ENCODE measurements around the gene TMEM131L.
"Not testable (repeated sequence)": the region's sequence is repeated elsewhere in the genome, so short reads cannot be mapped to it uniquely, and the experiment has no call there.

The TMEM131L gene

DNA sequence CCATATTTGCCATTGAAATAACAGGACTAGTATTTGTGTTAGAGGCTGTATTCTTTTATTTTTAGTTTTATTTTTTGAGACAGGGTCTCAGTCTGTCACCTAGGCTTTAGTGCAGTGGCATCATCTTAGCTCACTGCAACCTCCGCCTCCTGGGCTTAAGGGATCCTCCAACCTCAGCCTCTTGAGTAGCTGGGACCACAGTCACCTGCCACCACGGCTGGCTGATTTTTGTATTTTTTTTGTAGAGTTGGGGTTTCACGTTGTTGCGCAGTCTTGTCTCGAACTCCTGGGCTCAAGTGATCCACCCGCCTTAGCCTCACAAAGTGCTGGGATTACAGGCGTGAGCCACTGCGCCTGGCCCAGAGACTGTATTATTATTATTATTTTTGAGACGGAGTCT, 15.3 kb downstream of the TMEM131L start:
- DNase-seq: no peak

DNA sequence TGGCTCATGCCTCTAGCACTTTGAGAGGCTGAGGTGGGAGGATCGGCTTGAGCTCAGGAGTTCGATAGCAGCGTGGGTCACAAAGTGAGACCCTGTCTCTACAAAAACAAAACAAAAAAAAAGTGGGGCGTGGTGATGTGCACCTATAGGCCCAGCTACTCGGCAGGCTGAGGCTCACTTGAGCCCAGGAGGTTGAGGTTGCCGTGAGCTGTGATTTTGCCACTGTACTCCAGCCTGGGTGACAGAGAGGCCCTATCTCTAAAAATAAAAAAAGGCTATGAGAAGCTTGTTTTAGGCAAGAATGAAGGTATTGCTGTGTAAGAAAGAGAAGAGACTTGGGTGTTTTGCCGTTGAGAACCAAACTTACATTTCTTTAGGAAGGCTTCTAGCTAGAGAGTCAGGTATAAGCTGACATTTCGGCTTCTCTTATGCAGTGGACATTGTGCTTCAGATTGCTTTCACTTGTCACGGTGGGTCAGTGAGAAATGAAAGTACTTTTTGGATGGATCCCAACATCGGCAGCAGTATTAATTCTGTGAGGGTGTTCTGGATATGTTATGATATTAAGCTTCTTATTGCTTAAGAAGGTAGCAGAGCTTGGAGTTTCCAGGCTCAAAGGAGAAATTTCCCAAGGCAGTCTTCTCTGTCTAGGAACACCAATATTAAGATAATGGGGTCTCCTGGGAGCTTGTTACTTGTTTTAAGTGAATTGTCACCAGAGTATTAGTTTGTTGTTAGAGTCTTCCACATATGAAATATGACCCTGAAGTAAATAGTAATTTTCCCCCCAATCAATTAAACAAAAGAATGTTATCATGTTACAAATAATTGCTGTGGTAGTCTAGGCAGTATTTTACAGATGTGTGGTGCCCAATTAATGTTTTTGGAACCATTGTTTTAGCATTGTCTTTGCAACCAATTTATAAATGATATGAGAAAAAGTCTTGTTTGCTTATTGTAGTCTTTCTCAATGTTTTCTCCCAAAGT, 17.6 kb downstream of the TMEM131L start:
- no peak for DNase-seq

DNA sequence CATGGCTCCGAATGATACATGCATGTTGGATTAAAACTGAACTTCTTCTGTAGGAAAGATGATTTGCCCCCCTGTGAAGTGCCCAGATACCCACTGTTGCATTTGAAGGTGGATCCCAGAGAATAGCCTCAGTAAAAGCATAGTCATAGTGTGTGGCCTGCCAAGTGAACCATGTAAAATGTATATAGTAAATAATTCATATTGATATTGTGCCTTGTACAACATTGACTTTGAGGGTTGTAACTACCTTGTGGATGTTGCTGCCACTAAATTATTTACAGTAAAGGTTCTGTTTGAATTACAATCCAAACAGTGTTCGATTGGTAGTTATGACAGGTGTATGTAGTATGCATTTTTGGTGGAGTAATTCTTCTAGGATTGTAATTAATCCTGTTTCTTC, 19.2 kb downstream of the TMEM131L start:
- no peak for DNase-seq

DNA sequence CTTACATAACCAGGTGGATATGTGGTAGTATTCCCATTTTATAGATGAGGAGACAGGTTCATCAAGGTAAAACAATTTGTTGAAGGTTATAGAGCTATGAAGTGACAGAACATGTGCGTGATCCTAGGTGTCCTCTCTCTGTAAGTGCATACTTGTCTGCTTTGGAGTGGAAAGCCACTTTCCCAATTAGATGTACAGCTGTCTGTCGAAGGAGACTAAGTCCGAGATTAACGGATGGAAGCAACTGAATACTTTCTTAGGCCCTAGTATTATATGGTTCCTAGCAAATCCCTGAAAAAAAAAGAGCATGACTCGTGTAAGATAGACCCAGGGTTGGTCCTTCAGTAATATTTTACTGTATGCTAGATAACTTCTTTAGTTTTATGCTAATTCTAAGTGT, 19.7 kb downstream of the TMEM131L start:
- DNase-seq: no peak

DNA sequence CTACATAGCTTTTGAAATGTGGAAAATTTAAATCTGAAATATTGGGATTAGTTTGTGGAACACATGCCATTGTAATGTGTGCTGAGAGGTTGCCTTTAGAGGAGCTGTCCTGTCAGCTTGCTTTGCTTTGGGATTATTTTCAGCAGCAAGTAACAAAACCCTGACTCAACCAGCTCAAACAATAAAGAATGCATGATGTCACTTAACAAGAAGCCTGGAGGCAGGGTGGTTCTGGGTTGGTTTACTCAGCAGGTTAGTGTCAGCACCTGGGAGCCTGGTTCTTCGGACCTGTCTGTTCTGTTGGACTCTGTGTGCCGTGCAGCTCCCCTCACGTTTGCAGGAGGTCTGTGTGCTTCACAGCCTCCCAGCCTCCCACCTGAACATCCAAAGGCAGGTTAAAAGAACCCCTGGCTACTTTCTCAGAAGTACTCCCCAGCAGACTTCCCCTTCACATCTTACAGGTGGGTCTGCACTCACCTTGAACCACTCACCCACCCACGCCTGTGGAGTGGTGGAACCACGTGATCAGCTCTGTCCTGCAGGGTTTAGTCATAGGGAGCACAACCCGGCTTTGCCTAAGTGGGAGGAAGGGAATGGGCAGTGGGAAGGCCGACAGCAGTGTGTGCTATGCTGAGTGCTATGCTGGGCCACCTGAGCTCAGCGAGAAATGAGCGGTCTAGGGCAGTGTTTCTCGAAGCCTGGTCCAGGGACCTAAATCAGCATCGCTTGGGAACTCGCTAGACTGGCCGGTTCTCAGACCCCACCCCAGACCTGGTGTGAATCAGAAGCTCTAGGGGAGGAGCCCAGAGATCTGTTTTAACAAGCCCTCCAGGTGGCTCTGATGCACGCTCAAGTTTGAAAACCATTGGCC, 20.4 kb downstream of the TMEM131L start:
- DNase-seq: peak; percentile 42

DNA sequence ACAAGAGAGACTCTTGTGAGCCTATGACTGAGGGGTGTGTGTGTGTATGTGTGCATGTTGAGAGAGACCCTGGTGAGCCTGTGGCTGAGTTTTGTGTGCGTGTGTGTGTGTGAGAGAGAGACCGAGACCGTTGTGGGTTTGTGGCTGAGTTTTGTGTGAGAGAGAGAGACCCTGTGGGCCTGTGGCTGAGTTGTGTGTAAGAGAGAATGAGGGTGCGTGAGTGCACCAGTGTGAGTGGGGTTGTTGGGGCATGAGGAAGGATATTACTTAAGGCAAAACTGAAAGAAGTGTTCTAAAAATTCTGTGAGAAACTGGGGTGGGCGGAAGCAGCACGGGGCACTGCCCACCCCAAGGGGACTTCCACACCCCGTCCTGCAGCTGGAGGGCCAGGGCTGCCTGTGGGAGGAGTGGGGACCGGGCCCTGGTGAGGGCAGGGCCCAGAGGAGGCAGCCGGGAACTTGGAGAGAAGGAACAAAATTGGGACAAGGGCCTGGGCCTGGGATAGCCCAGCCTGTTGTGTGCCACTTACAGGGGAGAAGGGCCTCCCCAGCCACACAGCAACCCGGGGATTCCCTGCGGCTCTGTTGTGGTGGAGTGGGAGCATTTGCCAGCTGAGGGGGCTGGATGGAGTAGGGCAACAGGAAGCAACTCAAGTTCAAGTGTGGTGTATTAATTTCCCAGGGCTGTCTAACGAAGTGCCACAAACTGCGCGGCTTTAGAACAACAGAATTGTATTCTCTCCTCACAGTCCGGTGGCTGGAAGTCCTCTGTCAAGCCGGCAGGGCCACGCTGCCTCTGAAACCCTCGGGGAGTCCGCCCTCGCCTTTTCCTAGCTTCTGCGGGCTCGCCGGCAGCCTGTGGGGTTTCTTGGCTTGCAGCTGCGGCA, 22.1 kb downstream of the TMEM131L start:
- peak; percentile 83 for DNase-seq

DNA sequence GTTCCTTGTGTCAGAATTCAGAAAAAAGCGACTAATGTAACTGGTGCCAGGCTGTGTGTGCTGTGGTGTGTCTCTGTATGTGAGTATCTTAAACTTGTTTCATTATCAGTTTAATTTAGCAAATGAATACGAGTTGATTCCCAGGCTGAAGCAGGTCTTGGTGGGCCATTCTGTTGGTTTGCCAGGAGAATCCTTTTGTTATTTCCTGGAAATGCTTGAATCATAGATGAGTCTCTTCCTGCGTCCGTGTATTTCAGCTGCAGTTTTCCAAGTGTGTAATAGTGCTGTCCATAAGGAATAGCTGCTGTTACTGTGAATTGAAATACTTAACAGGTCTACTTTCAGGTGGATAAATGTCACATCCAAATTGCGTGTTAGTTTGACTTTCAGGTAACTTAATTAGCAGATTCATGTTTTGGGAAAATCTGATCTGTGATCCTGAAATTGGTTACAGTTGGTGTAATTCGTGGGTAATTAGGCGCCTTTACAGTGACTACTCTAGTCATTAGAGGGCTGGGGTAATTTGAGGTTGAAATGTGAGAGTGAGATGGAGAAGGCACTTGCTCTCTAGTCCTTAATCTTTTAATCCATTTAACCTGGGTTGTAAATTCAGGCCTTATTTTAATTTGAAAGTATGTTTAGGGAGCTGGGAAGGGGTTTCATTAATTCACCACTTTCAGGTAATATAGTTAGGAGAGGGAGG, 23.8 kb downstream of the TMEM131L start:
- no peak for DNase-seq

DNA sequence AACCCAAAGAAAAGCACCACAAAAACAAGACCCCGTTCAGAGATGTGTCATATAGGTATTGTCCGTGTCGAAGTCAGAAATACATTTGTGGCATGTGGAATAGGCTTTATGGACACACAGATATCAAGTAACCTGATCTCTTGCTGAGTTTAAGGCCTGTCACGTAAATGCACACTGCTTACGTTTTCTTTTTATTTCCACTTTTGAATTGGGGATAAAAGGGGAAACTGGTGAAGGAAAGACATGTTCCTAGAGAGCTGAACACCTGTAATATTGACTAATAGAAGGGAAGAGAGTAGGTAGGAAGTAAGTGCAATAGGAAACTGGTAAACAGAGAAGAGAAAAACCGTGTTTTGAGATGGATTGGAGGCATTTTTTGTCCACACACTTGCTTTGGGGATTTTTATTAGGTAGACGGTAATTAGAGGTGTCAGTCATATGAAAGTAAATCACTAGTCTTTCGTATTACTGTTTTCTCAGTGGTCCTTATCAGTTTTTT, 24.9 kb downstream of the TMEM131L start:
- DNase-seq: no peak

DNA sequence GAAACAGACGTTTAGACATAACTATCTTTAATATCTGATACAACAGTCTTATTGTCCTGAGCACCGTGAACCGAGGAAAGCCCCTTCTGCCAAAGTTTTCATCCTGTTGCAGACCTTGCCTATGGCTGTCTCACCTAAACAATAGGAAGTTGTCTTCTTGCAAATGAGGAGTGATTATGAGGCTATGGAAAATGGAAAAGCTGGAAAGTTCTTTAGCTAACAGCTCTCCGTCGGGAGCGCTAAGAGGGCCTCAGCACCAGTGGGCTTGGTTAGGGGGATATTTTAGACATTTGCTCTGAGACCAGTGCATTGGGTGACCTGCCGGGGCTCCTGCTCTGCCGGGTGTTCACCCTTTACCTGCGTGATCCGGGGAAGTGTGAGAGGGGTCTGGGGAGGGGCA, 28.4 kb downstream of the TMEM131L start:
- DNase-seq: no peak

DNA sequence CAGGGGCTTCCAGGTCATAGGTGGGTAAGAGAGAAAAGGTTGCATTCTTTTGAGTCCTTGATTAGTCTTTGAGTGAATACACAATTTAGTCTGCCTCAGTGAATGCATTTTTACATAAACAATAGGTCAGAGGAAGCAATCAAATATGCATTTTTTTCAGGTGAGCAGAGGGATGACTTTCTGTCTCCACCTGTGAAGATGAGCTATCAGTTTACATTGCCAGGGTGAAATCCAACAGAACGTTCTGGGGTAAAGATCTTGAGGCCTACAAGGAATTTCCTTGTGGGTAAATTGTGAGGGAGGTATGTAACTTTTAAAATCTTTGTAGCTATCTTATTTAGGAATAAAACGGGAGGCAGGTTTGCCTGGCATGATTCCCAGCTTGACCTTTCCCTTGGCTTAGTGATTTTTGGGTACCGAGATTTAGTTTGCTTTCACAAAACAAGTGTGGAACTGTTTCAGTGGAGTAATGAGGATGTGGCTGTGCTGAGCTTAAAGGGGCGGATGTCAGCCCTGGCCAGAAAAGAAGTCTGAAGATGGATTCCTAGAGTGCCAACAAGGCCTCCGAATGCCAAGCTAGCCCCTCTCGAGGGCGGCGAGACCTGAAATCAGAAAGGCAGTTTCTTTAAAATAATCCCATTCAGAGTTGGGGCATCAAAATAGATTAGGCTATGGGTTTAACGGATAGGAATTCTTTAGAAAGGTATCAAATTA, 29.5 kb downstream of the TMEM131L start:
- DNase-seq: no peak

DNA sequence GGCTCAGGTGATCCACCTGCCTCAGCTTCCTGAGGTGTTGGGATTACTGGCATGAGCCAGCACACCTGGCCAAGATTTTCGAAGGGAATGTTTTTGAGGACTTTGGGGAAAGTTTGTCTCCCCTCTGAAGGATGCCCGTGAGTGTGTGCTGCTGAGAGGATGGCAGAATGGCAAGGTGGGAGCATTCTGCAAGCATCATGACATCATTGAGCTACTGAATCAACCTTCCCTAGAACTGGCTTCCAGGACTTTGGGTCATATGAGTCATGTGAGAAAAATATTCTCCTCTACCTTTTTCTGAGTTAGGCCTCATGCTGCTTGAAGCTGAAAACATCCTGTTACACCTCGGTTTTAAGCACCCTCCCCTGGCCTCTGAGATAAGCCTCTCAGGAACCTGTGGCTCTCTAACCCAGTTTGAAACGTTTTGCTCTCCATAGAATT, 31.0 kb downstream of the TMEM131L start:
- DNase-seq: peak; percentile 72

DNA sequence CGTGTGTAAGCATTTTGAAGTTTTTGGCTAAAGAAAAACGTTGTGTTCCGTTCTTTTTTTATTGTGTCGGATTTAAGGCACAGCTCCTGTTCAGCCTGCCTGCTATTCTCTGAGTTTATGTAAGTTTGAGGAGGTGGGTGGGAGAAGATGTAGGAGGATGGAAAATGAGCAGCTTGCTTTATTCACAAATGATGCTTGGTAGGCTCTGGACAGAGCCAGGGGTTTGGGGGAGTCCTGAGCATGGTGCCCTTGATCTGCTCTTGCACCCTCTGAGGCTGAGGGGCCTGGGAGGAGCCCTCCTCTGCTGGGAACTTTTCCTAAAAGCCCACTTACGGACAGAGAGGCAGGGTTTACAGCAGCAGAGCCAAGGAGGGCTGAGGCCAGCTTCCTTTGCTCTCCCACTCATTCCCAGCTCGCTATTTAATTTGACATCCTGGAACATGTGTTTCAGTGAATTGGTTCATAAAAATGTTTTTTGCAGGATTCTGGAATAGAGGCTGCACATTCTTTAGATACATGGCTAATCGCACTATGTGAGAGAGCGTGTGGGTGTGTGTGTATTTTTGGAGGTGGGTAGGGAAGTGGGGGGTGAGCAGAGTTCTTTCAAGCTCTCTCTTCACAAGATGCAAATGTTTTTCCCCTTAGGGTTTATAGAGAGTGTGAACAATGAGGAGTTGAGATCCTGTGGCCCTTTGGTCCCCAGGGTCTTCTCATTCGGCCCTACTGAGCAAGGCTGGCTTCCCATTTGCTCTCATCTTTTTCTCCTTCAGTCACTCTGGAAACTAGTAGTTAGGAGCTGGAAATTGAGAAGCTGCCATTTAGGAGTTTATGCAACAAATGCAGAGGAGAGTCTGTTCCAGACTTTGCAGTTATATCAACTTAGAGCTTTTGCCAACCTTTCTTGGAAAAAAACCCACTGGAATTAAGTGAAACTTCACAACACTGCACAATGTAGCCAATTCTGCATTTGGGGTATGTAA, 32.1 kb downstream of the TMEM131L start:
- no peak for DNase-seq

DNA sequence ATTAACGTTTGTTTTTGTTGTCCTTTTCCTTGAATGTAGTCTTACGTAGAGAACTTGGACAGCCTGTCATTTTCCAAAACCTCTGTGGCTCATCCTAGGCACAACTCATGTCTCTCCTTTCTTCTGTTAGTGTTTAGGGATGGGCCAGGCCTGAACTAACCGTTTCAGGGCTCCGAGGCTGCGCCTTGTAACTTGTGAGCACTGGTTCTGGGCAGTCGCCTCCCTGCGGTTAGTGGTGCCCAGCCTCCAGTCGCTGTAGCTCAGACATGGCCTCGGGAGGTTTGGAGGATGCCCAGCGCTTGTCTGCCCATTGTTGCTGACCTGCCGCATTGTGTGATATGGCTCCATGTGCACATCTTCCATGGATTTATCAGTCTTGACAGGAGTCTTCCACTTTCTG, 32.8 kb downstream of the TMEM131L start:
- DNase-seq: no peak

DNA sequence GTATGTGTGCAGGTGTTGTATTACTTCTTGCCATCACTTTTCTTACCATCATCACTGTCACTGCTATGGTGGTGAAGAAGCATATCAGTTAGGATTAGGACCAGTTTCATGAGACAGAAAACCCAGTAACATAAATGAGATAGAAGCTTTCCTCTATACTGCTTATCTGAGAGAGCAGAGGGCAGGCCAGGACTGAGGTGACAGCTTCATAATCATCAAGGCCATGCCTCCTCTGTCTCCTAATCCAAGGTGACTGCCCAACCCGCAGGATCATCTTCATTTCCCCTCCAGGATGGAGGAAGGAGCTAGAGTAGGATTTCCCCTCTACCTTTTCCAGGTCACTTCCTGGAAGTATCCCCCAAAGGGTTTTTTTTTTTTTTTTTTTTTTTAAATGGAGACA, 35.4 kb downstream of the TMEM131L start:
- DNase-seq: no peak

DNA sequence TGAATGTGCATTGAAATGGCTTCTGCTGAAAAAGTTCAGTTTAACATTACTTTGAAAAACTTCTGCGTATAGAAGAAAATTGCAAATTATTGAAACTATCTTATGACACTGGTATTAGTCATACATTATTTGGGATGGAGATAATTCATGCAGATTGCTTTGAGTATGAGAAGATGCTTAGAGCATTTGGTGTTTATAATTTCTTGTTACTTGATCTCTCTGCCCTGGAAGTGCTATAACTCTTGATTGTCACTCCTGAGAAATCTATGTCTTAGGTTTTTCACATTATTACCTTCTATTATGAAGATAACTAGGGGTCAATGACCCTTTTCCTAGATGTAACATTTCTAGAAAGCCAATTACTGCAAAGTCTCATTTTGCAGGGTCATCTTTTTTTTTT, 36.4 kb downstream of the TMEM131L start:
- no peak for DNase-seq

DNA sequence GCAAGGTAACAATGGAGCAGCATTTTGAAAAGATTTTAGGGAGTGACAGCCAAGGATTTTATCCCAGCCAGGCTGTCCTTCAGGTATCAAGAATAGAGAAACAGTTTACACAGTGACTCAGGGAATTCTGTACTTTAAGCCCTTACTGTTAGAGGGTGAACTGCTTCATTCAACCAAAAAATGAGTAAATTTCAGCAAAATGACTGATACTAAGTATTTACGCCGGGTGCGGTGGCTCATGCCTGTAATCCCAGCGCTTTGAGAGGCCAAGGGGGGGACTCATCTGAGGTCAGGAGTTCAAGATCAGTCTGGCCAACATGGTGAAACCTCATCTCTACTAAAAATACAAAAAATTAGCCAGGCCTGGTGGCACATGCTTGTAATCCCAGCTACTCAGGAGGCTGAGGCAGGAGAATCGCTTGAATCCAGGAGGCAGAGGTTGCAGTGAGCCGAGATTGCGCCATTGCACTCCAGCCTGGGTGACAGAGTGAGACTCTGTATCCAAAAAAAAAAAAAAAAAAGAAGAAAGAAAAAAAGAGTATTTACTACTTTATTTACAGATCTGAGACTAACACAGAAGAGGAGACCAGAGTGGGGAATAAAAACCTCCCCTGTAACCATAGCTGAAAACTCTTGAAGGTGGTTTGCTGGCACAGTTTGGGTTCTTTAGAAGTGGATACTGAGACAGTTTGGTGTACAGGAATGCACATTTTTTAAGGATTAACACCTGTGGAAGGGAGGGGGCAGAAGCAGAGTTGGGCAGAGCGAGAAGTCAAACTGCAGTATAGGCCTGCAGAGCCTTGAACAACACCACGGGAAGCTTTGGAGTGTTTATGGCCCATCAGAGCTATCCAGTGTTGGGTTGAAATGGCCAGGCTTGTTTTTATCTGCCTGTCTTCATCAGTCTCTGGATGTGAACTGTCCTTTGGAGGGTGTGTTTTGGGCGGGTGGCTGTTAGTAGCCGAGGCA, 40.5 kb downstream of the TMEM131L start:
- no peak for DNase-seq

DNA sequence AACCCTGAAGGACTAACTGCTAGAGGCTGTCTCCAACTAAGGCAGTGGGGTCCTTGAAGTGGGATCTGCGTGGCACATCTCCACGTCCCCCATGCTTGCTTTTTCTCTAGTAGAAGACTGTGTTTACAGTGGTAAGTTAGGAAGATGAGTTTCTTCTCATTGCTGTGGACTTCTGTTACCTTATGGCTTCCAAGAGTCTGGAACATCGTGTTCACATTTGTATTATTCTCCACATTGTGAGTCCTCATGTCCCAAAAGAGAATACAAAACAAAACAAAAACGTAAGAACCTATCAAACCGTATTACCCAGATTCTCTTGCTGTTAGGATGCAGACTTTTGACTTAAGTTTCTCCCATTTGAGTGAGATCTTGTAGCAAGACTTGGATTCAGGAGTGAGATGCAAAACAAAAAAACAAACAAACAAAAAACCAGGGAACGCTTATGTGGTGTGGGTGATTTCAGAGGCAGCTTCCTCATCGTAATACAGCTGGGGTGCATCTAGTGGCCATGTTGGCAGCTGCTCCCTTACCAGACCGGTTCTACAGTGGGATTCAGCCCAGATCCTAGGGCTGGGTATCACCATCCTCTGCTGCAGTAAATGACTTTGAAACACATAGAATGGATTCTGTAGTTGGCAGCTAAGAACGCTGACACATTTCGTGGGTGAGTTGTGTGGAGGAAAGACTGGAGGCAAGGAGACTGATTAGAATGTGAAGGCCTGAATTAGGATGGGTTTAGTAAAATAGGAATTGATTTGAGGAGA, 41.3 kb downstream of the TMEM131L start:
- no peak for DNase-seq

DNA sequence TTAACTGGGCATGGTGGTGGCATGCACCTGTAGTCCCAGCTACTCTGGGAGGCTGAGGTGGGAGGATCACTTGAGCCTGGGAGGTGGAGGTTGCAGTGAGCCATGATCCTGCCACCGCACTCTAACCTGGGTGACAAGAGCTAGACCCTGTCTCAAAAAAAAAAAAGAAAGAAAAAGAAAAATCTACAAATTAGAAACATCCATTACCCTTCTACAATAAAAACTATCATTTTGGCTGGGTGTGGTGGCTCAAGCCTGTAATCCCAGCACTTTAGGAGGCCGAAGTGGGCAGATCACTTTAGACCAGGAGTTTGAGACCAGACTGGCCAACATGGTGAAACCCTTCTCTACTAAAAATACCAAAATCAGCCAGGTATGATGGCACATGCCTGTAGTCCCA, 43.1 kb downstream of the TMEM131L start:
- not testable (repeated sequence) for DNase-seq
